SK-N-DZ (cell line): ENCODE data around the gene PIGT. TPM values are rescaled to one million over a fixed set of nuclear protein-coding genes. Genes with fewer than 3 reads are reported as not detected.
A peak's percentile ranks its signal among the peaks of the same experiment; 100 is the strongest.

Experiments
- DNase-seq: peaks from one replicate; pipeline ENCODE4 v3.0.0-alpha.2; 2015; ENCODE audit warnings: low spot score
- polyA plus RNA-seq, 2 experiments: library from polyadenylated mRNA; depleted of rRNA; stranded (reverse); fragments of >200 nt; gene quantifications; 2 replicates each; pipeline ENCODE4 v1.2.3, GENCODE V29; 2014

PIGT gene
- polyA plus RNA-seq (2014; cell fraction: cytosol; rRNA removed), result 62.6 and 67.7 TPM in 2 replicates
- polyA plus RNA-seq (2014; cell fraction: nucleus; rRNA removed), result 52.2 and 83.2 TPM in 2 replicates

DNA sequence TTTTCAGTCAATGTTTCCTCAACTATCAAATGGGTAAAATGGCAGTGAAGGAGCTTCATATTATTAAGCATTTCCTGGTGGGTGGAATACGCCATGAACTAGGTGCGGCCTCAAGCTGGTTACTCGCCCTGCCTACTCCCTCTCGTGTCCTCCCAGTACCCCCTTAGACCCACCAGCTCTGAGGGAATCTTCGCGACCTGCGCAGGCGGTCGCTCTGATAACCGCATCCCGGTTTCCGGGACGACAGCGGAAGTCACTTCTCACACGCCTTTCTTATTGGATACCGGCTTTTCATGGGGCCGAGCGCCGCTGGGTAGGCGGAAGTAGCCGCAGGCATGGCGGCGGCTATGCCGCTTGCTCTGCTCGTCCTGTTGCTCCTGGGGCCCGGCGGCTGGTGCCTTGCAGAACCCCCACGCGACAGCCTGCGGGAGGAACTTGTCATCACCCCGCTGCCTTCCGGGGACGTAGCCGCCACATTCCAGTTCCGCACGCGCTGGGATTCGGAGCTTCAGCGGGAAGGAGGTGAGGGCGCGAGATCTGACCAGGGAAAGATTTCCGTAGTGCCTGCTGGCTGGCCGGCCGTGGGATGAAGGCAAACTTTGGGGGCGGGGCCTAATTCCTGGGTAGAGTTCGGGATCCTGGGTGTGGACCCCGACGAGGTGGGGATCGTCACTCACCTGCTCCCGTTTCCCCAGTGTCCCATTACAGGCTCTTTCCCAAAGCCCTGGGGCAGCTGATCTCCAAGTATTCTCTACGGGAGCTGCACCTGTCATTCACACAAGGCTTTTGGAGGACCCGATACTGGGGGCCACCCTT lies at the start of gene PIGT:
Gene PIGT, plus strand, starts transcription at position 320 of the 816 bp plus-strand sequence. Its CDS starts 16 bp downstream, at position 336.
- DNase-seq, result peak; percentile 94

DNA sequence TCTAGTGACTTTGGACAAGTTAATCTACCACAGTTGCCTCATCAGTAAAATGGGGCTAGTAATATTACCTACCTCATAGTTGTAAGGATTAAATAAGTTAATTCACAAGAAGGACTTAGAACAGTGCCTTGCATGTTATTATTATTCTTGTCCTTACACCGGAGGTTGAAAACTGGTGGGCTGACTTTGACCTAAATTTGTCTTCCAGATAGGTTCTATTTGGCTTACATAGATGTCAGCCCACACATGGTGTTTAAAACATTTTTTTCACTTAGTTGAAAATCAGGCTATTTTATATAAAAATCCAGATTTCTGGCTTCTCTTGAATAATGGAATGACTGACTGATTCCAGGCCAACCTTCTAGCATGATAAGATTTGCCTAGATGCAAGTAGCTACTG lies 49.7 kb upstream of the PIGT start:
- no peak for DNase-seq

DNA sequence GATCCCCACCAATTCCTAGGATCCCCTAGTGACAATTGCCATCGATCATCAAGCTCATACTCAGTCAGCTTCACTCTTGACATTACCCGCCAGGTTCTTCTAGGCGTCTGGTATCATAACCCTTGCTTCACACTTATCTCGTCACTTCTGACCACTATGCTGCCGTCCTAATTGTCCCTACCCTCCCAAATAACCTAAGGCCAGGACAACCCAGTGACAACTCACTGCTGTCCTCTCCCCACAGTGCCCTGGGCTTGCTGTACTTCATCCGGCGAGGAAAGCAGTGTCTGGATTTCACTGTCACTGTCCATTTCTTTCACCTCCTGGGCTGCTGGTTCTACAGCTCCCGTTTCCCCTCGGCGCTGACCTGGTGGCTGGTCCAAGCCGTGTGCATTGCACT lies 49.3 kb upstream of the PIGT start:
- no peak for DNase-seq

GRCh38 chr20:45367126-45367525 lies 48.8 kb upstream of the PIGT start:
- DNase-seq, result no peak

DNA sequence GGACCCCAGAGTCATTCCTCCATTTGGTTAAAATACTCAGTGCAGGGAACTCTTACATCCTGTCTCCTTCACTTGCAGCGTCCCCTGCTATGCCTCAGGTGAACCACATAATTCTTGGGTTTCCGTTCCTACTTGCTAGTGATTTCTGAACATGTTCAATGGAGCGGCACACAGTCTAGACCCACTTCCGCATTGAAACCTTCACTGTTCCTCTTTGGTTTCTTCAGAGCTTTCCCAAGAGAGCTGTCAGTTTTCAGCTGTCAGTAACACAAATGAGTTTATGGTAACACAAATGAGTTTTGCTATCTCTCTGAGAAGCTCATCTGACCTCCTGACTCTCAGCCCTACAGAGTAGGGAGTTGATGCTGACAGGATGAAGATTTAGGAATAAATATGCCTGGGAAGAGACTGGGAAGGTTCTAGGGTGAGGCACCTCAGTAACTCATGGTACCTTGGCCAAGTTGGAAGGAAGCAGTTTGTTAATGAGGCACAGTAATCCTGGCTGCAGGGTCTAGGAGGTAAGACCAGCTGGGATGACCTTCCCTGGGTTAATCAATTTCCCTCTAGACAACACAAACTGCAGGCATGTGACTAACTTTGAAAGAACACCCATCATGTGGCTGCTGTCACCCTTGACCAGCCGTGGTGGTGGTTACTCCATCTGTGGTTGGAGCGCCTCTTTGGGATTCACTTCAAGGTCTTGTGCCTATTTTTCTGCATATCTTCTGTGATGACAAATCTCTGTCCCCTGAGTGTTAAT lies 47.5 kb upstream of the PIGT start:
- no peak for DNase-seq

DNA sequence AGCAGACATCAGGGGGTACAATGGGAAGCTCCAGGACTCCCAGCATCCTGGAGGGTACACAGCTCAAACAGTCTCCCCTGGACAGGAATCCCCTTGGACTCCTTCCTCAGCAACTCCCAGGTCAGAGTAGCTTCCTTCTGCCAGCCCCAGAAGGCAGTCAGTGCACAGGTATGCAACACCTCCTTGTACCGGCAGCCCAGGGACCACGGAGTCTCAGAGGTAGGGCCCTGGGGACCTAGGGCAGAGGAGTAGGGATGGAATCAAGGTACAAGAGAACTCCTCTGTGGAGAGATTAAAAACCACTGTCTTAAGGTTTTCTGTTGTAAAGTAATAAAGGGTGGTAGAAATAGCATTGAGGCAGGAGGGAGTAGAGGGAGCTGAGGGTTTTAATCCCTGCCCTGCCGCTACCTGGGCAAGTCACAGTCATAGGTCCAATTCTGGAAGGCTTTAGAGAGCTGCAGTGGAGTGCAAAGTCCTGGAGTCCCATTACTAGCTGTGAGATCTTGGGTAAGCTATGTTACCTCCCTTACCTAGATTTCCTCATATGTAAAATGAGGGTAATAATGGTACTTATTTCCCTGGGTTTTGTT lies 45.3 kb upstream of the PIGT start:
- no peak for DNase-seq

GRCh38 chr20:45372241-45372640 lies 43.7 kb upstream of the PIGT start:
- DNase-seq, result no peak

- no peak for DNase-seq
Observed at GRCh38 chr20:45372646-45373352, 43.1 kb upstream of the PIGT start.

DNA sequence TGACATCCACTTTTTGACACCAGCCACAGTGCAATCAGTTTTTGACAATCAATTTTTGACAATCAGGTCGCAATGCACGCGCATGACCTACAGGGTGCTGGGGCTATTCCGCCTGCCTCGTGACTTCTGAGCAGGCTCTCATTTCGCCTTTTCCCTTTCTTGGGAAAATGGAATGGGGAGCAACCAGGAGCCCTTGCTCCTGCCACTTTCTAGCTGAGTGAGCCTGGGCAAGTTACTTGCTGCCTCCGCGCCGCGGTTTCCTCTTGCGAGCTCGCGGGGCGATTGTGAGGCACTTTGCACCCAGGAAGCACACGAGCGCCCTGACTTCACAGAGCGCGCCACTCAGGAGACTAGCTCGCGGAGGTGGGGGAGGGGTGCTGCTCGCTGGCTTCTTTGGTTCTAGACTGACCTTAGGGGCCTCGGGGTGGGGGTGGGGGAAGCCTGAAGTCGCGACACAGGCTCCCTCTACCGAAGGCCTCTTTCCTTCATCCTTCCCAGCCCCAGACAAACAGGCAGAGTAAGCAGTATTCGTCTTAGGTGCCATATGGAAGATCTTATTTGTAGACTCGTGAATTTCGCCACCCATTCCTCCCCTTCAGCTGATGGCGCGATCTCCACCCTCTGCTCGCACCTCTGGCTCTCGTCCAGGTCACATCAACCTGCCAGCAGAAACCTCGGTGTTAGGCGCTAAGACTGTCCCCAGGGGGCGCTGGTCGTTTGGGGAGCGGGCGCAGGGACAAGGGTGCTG lies 42.4 kb upstream of the PIGT start:
- peak; percentile 65 for DNase-seq

DNA sequence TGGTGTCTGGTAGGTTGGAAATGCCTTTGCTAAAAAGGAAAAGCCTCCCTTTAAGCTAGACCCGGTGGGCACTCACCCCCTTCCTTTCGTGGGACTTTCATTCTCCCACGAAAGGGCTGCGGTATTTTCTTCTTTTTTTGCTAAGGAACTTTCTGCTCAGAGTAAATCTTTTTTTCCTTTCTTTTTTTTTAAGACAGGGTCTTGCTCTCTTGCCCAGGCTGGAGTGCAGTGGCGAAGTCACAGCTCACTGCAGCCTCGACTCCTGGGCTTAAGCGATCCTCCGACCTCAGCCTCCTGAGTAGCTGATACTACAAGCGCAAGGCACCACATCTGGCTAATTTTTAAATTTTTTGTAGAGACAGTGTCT lies 41.9 kb upstream of the PIGT start:
- DNase-seq, result no peak

DNA sequence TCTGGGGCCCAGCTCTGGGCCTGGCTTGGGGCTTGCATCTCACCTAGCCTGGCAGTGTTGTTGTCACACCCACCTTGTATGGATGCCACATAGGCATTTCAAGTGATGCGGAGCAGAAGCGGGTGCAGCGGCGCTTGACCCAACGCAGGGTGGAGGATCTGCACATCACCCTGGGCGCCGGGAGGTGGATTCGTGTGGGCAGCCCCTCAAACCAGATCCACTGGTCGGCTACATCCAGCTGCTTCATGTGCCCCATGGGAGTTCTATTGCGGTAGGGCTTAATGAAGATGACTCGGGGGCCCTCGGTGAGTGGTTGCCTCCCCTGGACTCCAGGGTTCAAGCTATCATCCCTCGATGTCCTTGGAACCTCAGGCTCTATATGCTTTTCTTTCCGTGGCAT lies 41.0 kb upstream of the PIGT start:
- no peak for DNase-seq

DNA sequence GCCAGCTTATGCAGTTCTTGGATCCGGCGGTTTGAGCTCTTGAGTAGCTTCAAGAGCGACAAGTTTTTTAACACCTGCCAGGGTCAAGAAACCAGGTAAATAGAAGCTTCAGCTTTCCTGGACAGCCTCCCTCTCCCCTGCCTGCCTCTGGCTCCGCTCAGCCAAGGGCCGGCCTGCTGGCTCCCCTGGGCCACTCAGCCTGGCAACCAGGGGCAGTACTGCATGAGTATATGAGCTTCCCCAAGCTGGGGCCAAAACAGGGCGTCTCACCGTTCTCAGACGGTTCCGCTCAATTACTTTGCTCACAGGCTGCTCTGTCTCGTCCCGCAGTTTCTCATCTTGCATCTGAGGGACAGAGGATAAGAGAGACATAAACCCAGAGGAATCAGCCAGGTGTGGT lies 38.7 kb upstream of the PIGT start:
- DNase-seq, result no peak

- DNase-seq, result no peak
Observed at GRCh38 chr20:45378191-45378590, 37.8 kb upstream of the PIGT start, which contains the start of gene TP53TG5. TP53TG5 (minus strand) TSS chr20:45378325; CDS start chr20:45378236, 89 bp downstream.

- no peak for DNase-seq
Observed at GRCh38 chr20:45387274-45387673, 28.7 kb upstream of the PIGT start.

DNA sequence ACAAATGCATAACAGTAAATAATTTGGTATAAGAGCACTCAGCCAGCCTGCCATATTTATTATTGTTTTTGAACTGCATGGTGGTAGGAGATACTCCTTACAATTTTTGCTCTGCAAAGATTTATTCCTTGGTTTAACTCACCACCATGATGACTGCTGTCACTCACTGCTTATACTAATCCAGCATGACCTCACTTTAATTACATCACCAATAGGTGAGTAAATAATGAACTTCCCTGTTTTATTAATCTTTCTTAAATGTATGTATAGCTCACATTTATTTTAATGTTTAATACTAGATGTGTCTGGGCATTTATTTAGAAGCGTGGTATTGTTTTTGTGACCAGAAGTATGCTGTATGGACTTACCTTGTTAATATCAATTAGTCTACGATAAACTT lies 25.0 kb upstream of the PIGT start:
- no peak for DNase-seq

DNA sequence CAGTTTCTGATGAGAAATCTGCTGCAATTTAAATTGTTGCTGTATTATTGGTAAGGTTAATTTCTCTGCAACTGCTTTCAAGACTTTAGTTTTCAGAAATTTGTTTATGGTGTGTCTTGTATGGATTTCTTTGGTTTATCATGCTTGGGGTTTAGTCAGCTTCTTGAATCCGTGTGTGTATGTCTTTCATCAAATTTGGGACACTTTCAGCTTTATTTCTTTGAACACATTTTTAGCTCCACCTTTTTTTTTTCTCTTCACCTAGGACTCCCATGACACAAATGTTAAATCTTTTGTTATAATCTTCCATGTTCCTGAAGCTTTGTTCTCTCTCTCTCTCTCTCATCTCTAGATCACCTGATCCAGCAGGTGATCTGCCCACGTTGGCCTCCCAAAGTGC lies 24.4 kb upstream of the PIGT start:
- no peak for DNase-seq

GRCh38 chr20:45392733-45393132 lies 23.2 kb upstream of the PIGT start:
- no peak for DNase-seq

GRCh38 chr20:45394221-45395113 lies 21.5 kb upstream of the PIGT start:
- DNase-seq, result no peak

- DNase-seq, result no peak
Observed at GRCh38 chr20:45395114-45395415, 20.9 kb upstream of the PIGT start.

GRCh38 chr20:45399018-45399417 lies 16.9 kb upstream of the PIGT start:
- no peak for DNase-seq
